ENCODE results near the gene KRTAP12-1. TPM values are rescaled to one million over a fixed set of nuclear protein-coding genes. Genes with fewer than 3 reads are reported as not detected.
A peak's percentile ranks its signal among the peaks of the same experiment; 100 is the strongest.

KRTAP12-1 gene
- total RNA-seq, 1 donor from 2014 or later: not detected

DNA sequence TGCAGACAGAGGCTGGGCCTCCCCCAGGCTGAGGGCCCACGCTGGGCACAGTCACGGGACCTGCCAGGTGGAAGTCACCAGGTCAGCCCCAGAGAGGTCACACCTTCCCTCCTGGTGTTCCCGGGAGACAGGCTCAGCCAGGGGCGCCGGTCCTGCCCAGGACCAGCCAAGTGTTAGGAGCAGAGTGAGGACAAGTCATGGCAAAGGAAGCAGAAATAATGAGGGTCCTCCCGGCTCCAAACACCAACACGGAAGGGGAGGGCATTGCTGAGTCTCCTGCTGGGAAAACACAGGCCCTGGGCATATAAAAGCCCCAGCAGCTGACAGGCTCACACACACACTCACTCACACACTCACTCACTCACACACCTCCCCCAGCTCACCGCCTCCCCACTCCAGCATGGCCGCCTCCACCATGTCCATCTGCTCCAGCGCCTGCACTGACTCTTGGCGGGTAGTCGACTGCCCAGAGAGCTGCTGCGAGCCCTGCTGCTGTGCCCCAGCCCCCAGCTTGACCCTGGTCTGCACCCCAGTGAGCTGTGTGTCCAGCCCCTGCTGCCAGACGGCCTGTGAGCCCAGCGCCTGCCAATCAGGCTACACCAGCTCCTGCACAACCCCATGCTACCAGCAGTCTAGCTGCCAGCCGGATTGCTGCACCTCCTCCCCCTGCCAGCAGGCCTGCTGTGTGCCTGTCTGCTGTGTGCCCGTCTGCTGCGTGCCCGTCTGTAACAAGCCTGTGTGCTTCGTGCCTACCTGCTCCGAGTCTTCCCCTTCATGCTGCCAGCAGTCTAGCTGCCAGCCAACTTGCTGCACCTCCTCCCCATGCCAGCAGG, 44.7 kb downstream of the KRTAP12-1 start, which contains the start of gene KRTAP10-10:
TSS of gene KRTAP10-10 (plus strand) at position 339 of the 833 bp plus-strand sequence. CDS start at position 401, 62 bp downstream.
- Mint-ChIP-seq H3K36me3 (ENCODE audit: low read depth) (peaks cover 2% of the 10 kb centered on the region), H3K4me3 (no peak within 1 kb of the TSS), H3K9me3 (peaks cover 15% of the 10 kb centered on the region), H3K4me1 (peaks cover 10% of the 10 kb centered on the region), H3K27me3 (ENCODE audit: low read depth) (peaks cover 16% of the 10 kb centered on the region), H3K27ac (ENCODE audit: unreplicated experiment) (peak within 1 kb of the TSS; percentile 59)
- DNase-seq (ENCODE audit: low read depth, low spot score): no peak
- TF ChIP-seq, protein P1, sequence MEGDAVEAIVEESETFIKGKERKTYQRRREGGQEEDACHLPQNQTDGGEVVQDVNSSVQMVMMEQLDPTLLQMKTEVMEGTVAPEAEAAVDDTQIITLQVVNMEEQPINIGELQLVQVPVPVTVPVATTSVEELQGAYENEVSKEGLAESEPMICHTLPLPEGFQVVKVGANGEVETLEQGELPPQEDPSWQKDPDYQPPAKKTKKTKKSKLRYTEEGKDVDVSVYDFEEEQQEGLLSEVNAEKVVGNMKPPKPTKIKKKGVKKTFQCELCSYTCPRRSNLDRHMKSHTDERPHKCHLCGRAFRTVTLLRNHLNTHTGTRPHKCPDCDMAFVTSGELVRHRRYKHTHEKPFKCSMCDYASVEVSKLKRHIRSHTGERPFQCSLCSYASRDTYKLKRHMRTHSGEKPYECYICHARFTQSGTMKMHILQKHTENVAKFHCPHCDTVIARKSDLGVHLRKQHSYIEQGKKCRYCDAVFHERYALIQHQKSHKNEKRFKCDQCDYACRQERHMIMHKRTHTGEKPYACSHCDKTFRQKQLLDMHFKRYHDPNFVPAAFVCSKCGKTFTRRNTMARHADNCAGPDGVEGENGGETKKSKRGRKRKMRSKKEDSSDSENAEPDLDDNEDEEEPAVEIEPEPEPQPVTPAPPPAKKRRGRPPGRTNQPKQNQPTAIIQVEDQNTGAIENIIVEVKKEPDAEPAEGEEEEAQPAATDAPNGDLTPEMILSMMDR (conservative IDR thresholded peaks at IDR 0.05): no peak

DNA sequence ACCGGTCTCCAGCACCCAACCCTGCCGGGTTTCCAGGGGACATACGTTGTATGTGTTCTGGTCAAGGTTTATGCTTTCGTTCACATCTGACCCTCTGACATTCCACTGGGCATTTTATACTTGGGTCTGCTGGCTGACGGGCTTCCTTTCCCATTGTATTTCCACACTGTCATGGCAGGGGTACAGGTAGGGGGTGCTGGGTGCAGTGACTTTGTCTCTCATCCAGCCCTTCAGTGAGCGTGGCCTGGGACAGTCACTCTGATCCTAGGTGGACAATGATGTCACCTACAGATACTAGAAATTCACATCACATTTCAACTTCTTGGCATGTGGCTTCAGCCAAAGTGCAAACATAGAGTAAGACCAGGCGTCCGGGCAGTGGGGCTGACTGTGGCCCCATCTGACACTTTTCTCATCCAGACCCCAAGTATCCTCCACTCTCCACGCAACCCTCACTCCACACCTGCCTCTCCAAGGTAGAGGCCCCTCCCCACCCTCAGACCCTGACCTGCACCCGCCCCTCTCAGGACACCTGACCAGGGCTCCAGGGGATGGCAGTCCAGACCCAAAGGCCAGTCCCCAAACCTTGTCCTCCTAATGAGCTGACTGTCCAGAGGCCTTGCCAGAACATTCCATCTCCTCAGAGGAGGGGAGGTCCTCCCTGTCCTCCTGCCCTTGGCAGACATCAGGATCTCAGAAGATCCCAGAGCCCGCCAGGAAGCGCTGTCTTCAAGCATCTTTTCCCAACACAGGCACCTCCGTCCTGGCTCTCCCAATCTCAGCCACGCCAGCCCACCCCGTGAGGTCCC, 45.5 kb downstream of the KRTAP12-1 start:
- DNase-seq (ENCODE audit: low read depth, low spot score): no peak
- no peak overlapping the region for H3K4me3 Mint-ChIP-seq

DNA sequence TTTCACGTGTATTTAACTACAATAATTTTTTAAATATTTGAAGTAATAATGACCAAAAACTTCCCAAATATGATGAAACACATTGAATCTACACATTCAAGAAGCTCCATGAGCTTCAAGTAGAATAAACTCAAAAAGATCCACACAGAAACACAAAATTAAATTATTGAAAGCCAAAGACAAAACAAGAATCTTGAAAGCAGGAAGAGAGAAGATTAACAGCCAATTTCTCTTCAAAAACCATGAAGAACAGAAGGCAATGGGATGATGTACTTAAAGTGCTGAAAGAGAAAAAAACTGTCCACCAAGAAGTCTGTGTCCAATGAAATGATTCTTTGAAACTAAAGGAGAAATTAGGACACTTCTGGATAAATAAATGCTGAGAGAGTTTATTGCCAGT, 49.9 kb downstream of the KRTAP12-1 start:
- DNase-seq (ENCODE audit: low read depth, low spot score): no peak
- TF ChIP-seq, protein P1 (conservative IDR thresholded peaks at IDR 0.05): no peak
- H3K9me3 Mint-ChIP-seq: peaks cover 18% of the 10 kb centered on the region
- no peak overlapping the region for H3K4me3 Mint-ChIP-seq
- H3K27ac Mint-ChIP-seq (ENCODE audit: unreplicated experiment): no peak overlapping the region
- peaks cover 5% of the 10 kb centered on the region for H3K36me3 Mint-ChIP-seq (ENCODE audit: low read depth)
- H3K4me1 Mint-ChIP-seq: peaks cover 3% of the 10 kb centered on the region
- H3K27me3 Mint-ChIP-seq (ENCODE audit: low read depth): peaks cover 16% of the 10 kb centered on the region

More for the DNA sequence above, 45.5 kb downstream of the KRTAP12-1 start:
- Mint-ChIP-seq H3K27me3 (ENCODE audit: low read depth) (peaks cover 14% of the 10 kb centered on the region), H3K9me3 (peaks cover 16% of the 10 kb centered on the region), H3K36me3 (ENCODE audit: low read depth) (peaks cover 3% of the 10 kb centered on the region), H3K27ac (ENCODE audit: unreplicated experiment) (peak overlapping the region; percentile 59), H3K4me1 (peaks cover 10% of the 10 kb centered on the region)
- TF ChIP-seq, protein P1 (conservative IDR thresholded peaks at IDR 0.05): no peak

Other genes starting within 250 kb of the KRTAP12-1 start
- 9.6 and 10.1 TPM in 2 replicates for gene LRRC3, start 226.7 kb downstream of the KRTAP12-1 start, total RNA-seq
- gene KRTAP10-1, start 142.0 kb downstream of the KRTAP12-1 start, total RNA-seq: not detected in 2 replicates
- not detected in 2 replicates for gene KRTAP10-2, start 130.7 kb downstream of the KRTAP12-1 start, total RNA-seq
- not detected in 2 replicates for gene KRTAP10-3, start 123.4 kb downstream of the KRTAP12-1 start, total RNA-seq
- not detected in 2 replicates for gene KRTAP10-4, start 108.4 kb downstream of the KRTAP12-1 start, total RNA-seq
- gene KRTAP10-5, start 101.6 kb downstream of the KRTAP12-1 start, total RNA-seq: not detected in 2 replicates
- gene KRTAP10-6, start 89.7 kb downstream of the KRTAP12-1 start, total RNA-seq: not detected in 2 replicates
- gene KRTAP10-7, start 81.6 kb downstream of the KRTAP12-1 start, total RNA-seq: not detected in 2 replicates
- gene KRTAP10-8, start 70.1 kb downstream of the KRTAP12-1 start, total RNA-seq: not detected in 2 replicates
- gene KRTAP10-9, start 55.1 kb downstream of the KRTAP12-1 start, total RNA-seq: not detected in 2 replicates
- not detected in 2 replicates for gene KRTAP10-10, start 44.8 kb downstream of the KRTAP12-1 start, total RNA-seq
- not detected in 2 replicates for gene KRTAP10-11, start 35.7 kb downstream of the KRTAP12-1 start, total RNA-seq
- not detected in 2 replicates for gene KRTAP12-4, start 27.5 kb downstream of the KRTAP12-1 start, total RNA-seq
- not detected in 2 replicates for gene KRTAP12-3, start 24.2 kb downstream of the KRTAP12-1 start, total RNA-seq
- not detected in 2 replicates for gene KRTAP12-2, start 15.2 kb downstream of the KRTAP12-1 start, total RNA-seq
- not detected in 2 replicates for gene KRTAP10-12, start 15.0 kb upstream of the KRTAP12-1 start, total RNA-seq
- gene TSPEAR, start 29.4 kb upstream of the KRTAP12-1 start, total RNA-seq: not detected in 2 replicates
- gene UBE2G2, start 119.7 kb upstream of the KRTAP12-1 start, total RNA-seq: 108 and 111 TPM in 2 replicates
- 92.1 and 97.7 TPM in 2 replicates for gene SUMO3, start 135.9 kb upstream of the KRTAP12-1 start, total RNA-seq
- 164 and 169 TPM in 2 replicates for gene PTTG1IP, start 191.5 kb upstream of the KRTAP12-1 start, total RNA-seq
- gene ITGB2, start 238.7 kb upstream of the KRTAP12-1 start, total RNA-seq: 0.84 and 0.89 TPM in 2 replicates